Stimulated activated CD4-positive, alpha-beta T cell treated with anti-CD3 and anti-CD28 coated beads, Interleukin-4, amount 100 ng/mL, for 1 hour (primary cell): Measurements from ENCODE around the gene LINGO4.

ENCODE experiments used
- DNase-seq: peaks from one replicate; pipeline ENCODE4 v3.0.0-alpha.2; 2020

The LINGO4 gene

GRCh38 chr1:151832318-151832980, 27.2 kb upstream of the LINGO4 start:
- no peak for DNase-seq

- no peak for DNase-seq
These were observed 26.4 kb upstream of the LINGO4 start, which contains the start of gene RORC for GRCh38 chr1:151831605-151832004. Gene RORC (minus strand): TSS chr1:151831802. CDS start chr1:151831764, 38 bp downstream.

DNA sequence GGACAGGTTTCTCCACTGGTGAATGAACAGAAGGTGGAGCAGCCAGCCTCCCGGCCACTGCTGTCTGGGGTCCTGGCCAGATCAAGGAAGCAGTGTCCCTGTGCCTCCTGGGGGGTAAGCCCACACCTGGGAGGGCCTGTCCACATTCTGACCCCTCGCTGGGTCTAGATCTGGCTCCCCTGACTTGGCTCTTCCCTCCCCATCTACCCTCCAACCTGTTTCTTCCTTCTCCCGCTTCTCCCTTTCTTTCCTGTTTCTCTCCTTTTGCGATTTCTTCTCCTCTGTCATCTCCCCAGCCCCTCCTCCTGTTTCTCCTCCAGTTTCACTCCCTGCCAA, 26.0 kb upstream of the LINGO4 start:
- no peak for DNase-seq

- no peak for DNase-seq
These were observed 24.8 kb upstream of the LINGO4 start for GRCh38 chr1:151830055-151830454.

DNA sequence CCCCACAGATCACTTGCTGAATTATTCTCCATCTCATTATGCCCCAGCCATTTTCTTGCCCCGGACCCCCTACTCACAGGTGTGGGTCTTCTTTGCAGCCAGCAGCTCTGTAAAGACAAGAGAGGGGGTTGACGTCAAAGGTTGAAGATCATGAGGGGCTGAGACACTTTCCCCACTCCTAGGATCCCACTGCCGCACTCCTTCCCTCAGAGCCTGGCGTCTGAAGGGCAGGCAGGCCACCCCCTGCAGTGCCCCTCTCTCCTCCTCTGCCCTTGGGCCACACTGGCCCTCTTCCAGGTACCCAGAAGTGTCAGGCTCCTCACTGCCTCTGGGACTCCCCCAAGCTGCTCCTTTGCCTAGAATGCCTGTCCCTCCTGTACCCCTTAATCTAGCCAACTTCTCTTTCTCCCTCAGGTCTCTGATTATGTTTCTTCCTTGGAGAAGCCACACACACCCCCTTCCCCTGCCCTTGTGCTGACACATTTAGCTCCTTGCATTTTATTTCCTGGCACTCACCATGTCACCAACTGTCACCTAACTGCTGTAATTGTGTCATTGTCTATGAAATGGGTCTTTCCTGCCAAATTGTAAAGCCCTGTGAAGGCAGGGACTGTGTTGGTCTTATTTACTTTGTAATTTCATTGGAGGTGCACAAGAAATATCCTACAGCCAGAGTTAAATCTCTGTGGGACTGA, 24.3 kb upstream of the LINGO4 start:
- no peak for DNase-seq

- DNase-seq, result no peak
These were observed 23.7 kb upstream of the LINGO4 start for GRCh38 chr1:151828921-151829320.

DNA sequence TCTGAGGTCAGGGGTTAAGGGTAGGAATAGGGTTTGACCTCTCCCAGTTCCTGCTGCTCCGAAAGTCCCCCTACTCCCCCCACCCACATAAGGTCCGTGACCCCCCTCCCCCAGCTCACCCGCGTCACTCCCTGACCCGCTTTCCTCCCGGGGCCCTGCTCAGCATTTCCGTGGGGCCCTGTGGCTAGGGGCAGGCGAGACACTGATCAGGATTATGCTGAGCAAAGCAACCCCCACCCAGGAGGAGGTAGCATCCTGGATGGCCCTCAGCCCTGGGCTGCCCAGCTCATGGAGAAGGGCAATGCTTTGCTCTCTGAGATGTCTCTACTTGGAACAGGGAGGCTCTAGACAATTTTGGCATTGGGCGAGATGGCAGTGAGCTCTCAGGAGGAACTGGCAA, 22.6 kb upstream of the LINGO4 start:
- DNase-seq, result no peak

GRCh38 chr1:151825751-151826660, 20.8 kb upstream of the LINGO4 start:
- no peak for DNase-seq

GRCh38 chr1:151825204-151825603, 20.0 kb upstream of the LINGO4 start:
- DNase-seq, result no peak

DNA sequence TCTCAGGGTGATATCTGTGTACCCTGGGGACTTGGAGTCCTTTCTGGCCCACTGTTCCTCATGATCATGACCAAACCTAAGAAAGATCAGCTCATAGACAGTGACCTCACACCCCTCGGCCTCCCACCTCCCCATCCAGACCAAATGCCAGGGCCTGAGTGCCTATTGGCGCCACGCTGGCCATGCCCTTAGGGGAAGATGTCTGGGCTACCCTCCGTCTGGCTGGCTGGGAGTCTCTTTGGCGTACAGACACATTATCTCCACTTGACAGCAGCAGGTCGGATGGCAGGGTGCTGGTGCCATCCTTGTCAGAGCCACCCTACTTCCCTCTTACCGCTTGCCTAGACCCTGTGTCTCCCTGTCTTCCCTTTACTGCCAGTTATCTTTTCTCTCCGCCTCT, 18.0 kb upstream of the LINGO4 start:
- no peak for DNase-seq

DNA sequence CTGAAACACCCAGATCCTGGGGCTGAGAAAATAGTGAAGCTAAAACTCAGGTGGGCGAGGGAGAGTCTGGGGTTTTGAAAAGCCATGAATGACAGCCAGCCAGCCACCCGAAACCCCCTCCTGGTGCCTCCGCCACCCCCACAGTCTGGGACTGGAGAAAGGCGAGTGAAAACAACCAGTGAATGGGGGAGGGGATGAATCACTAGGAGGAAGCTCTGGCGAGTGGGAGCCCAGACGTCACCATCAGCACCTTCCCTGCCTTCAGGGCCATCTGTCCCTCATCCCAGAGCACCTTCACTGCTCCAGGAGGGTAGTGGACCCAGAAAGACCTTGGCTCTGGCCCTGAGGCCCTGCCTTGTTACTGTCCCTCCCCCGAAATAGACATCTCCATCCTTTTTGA, 17.2 kb upstream of the LINGO4 start:
- peak; percentile 64 for DNase-seq

GRCh38 chr1:151820940-151821339, 15.7 kb upstream of the LINGO4 start:
- DNase-seq, result no peak

- no peak for DNase-seq
These were observed 14.9 kb upstream of the LINGO4 start for GRCh38 chr1:151819976-151820623.

DNA sequence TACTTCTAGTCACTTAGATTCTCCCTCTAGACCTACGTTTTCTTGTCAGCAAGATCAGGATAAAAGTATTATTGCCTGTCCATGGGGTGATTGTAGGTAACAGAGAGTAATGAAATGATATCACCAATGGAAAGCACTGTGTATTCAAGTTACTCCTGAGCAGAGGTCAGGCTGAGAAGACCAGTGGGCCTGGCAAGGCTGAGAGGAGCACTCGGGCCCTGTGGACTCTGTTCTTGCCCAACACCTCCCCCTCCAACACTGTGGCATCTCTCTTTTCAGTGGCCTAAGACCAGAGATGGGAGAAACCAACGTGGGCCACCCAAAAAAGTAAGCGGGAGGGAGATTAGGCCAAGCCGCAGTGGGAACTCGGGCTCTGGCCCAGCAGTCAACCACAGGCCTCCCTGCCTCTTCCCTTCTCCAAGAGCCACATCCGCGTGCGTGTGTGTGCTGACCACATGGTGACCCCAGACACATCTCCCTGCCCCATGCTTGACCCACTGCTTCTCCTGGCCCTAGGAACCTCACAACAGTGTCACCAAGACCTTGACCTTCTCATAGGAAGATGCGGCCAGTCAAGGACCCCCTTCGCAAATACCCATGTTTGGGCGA, 14.1 kb upstream of the LINGO4 start:
- DNase-seq, result no peak

DNA sequence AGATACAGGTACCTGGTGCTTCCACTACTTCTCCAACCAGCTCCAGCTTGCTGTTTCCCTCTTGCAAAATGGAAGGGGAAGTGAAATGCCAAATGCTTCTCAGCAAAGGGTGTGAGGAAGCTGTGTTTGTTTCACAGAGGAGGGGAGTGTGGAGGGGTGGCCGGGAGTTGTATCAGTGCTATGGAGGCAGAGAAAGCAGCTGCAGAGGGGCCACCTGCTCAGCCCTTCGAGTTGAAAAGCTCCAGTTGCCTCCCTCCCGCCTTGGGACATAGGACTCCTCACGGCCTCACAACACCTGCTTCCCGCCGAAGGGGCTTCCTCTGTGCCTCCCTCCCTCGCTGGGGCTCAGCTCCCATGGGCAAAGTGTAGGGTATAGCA, 12.1 kb upstream of the LINGO4 start:
- DNase-seq, result no peak

DNA sequence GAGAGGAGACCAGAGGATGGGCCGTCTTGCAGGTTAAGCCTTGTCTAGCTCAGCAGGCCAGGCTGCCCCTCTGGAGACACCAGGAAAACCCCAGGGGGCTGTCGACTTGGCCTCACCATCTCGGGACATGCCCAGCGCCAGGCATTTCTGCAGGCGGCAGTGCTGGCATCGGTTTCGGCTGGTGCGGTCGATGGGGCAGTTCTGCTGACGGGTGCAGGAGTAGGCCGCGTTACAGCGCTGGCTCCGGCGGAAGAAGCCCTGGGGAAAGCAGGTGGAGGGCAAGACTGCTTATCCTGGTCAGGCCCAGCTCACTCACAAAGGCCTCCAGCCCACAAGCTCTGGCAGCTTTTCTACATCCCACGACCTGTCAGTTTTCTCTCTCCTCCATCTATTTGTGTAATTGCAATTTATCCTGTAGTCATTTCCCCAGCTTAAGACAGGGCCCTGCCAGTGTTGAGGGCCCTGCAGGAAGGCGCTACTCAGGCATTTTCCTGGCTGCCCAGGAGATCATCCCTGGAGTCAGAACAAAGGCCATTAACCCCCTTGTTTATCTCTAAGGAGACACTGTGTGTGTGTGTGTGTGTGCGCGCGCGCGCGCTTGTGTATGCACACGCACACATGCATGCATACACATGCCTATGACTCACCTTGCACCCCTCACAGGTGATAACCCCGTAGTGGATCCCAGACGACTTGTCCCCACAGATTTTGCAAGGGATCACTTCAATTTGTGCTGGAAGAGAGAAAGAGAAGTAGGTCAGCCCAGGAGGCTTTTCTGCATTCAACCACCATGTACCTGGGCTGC, 11.5 kb upstream of the LINGO4 start:
- no peak for DNase-seq

DNA sequence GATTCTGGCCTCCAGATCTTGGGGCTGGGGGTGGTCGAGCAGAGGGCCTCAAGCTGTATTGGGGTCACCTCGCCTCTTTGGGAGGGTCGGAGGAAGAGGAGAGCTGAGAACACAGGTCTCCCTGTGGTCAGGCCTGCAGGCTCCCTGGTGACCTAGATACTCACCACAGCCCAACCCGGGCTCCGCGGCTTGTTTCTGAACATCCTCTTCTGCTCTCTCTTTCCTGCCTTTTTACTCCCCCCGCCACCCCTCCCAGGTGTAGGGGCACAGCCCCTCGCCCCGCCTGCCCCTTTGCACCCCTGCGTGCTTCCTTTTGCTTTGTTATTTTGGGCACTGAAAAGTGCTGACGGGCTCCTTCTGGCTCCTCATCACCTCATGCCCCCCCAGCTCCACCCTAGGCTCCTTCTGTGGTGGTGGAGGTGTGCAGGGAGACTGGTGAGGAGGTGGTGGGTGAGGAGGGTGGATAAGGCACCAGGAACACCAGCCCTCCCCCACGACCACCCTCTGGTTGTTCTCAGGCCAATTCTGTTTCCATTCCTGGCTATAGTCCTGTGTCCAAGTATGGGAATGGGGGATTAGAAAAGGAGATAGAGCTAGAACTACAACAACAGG, 10.6 kb upstream of the LINGO4 start:
- no peak for DNase-seq

GRCh38 chr1:151814971-151815545, 9.8 kb upstream of the LINGO4 start:
- no peak for DNase-seq

DNA sequence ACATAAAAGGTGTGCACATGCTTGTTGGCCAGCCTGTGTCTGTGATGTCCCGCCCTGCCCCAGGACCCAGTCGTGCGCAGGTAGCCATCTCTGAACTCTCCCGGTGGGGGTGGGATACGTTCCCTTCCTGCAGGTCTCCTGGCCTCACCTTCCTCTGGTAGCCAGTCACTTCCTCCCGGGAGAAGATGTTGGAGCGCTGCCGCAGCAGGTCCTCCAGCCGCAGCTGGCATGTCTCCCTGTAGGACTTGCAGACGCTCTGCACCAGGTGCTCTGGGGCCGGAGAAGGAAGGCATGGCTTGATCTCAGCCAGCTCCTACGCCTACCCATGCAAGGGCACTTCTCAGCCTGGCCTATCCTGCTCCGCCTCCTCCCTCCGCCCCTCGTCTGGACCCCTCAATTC, 9.2 kb upstream of the LINGO4 start:
- no peak for DNase-seq

DNA sequence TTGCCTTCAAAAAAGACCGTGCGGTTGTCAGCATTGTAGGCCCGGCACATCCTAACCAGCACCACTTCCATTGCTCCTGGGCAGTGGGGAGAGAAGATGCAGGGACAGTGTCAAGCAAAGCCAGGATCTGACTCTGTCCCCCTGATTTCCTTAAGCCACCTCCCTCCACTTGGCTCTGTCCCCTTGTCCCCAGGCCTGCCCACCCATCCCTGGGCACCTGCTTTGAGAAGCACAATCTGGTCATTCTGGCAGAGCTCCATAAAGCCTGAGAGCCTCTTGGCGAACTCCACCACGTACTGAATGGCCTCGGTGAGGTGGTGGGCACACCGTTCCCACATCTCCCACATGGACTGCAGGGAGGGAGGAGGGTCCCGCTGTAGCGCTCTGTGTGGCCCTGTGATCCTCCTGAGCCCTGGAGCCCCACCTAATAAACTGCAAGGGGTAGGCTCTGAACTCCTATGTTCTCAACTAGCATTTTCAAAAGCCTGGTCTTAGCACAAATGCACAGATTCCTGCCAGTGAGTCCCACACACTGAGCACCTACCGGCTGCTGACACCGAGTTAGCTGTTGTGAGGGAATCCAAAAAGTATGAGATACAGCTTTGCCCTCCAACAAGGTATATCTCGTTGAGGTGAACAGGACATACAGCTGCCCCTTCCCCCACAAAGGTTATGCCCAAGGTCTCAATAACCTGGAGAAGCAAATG, 8.2 kb upstream of the LINGO4 start:
- DNase-seq, result no peak

DNA sequence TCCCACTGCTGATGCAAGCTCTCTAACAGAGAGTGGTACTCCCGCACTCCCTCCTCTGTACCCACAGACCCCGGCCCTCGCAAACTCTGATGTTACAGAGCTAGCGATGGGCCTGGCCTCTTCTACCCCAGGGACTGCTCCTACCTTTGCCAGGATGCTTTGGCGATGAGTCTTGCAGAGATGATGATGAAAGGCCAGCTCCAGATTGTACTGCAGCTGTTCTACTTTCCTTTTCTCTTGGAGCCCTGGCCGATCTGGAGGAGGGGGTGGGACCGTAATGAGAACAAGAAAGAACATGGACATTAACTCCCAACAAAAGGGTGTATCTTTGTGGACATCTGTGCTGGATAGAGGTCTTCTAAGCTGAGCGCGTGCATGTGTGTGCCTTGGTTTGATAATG, 6.0 kb upstream of the LINGO4 start:
- DNase-seq, result no peak
